Raji (cell line): ENCODE results near the gene KCTD17.

Experiments used
- POLR2A ChIP-seq: IDR thresholded peaks from 2 replicates; pipeline ENCODE4 v1.6.1; 2011; ENCODE audit warnings: low read depth, low read length, control low read depth; ENCODE audit not compliant: insufficient read depth

The KCTD17 gene

DNA sequence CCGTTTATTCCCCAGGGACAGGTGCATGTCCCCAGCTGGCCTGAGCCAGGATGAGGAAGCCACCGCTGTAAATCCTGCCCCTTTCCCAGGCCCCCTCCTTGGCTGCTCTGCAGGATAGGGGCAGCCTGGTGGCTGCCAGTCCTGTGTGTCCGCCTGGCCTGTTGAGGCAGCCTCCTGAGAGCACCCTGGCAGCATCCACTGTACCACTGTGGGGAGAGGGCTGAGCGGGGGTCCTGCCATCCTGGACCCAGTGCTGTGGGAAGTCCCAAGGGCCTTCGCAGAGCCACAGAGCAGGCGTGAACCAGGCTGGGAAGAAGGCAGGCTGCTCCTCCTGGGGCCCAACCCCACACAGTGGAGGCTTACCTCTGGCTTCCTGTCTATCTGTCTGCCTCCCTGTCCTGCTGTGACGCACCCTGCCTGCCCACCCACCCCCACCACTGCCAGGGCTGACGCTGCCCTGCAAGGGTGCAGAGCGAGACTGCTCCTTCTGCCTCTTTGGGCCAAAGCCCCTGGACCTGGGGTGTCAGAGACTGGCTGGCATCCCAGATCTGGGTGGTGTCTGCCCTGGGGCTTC, 8.4 kb downstream of the KCTD17 start:
- TF ChIP-seq POLR2A = no peak

DNA sequence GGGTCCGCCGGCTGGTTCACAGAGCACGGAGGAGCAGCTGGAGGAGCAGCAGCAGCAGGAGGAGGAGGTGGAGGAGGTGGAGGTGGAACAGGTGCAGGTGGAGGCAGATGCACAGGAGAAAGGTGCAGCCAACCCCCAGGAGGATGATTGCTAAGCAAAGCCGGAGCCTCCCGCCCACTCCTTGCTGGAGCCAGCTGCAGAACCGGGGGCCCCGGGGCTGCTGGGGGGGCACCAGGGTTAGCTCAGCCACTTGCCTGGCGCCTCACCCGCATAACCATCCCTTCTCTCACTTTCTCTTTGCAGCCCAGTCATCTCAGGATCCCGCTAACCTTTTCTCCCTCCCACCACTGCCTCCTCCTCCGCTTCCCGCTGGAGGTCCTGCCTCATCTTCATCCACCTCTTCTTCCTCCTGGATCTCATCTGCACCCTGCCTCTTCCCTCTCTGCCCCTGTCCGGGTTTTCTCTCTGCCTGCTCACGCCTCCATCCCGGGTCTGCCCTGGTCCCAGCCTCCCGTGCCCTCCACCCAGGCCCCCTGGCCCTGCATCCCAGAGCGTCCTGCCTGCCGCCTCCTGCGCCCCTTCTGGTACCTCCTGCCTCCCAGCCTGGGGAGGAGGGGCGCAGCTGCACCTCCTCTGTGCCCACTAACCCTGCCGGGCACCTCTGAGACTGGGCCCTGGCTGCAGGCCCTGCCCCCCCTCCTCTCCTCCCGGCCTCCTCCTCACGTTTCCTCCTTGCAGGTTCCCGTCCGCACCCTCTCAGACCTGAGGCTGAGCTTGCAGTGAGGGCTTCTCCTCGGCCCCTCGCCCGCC, 9.5 kb downstream of the KCTD17 start:
- TF ChIP-seq POLR2A = no peak

- TF ChIP-seq POLR2A = no peak
Measured at GRCh38 chr22:37061611-37062375, 10.3 kb downstream of the KCTD17 start.

GRCh38 chr22:37062376-37062675, 10.8 kb downstream of the KCTD17 start:
- no peak for TF ChIP-seq POLR2A

DNA sequence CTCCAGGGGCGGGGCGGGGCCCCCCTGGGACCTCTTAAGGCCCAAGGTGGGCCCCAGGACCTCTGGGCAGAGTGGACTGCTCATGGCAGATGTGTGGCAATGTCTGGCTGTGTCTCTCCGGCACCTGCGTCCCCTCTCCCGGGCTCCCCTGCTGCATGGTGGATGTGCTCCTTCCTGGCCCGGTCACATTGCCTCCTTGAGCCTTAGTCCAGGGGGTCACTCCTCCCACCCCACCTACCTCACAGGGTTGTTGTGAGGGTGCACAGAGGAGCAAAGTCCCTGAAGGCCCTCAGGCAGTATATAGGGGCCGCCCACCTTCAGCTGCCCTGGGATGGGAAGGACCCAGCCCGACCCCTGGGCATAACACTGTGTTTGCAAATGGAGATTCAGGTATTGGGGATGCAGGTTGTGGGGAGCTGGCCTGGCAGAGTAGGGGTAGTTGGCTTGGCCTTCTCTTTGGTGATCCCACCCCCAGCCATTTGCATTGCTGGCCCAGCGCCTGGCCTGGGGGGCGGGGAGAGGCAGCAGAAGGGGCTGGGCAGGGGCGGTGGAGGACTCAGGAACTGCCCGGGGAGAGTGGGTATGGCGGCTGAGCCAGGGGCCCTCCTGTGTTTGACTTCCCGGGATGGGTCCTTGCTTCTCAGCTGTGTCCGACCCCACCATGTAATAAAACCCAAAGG, 11.3 kb downstream of the KCTD17 start:
- TF ChIP-seq POLR2A = no peak

GRCh38 chr22:37063431-37064420, 12.2 kb downstream of the KCTD17 start:
- TF ChIP-seq POLR2A = no peak

GRCh38 chr22:37064553-37064952, 13.0 kb downstream of the KCTD17 start:
- no peak for TF ChIP-seq POLR2A

- TF ChIP-seq POLR2A = no peak
Measured at GRCh38 chr22:37065180-37065579, 13.6 kb downstream of the KCTD17 start.

DNA sequence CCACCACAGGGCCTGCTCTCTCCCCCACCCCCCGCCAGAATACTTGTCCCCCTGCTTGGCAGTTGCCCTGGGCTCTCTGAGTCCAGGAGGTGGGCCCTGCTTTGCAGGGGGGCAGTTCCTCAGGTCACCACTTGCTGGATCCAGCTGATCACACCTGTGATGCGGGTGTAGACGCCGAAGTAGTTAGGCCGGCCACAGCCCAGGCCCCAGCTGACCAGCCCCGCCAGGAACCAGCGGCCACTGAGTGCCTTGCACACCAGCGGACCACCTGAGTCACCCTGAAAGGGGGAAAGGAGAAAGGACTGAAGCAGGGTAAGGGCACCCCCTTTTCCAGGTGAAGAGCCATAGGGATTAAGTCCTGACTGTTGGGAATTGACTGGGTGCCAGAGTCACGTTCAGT, 14.4 kb downstream of the KCTD17 start:
- no peak for TF ChIP-seq POLR2A

DNA sequence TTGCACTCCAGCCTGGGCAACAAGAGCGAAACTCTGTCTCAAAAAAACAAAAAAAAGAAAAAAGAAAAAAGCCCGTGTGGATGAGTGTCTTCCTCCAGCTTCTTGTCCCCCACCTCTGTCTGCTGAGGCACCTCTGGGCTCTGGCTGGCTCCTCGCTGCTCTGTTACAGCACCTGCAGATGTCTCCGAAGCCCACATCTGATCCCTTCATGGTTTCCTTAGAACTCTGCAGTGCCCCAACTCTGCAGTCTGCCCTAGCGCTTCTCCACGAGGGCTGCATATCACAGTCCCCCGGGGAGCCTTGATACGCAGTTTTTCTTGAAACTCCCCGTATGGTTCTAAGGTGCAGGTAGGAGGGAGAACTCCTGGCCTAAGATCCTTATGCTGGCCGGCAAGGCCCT, 15.9 kb downstream of the KCTD17 start:
- no peak for TF ChIP-seq POLR2A

DNA sequence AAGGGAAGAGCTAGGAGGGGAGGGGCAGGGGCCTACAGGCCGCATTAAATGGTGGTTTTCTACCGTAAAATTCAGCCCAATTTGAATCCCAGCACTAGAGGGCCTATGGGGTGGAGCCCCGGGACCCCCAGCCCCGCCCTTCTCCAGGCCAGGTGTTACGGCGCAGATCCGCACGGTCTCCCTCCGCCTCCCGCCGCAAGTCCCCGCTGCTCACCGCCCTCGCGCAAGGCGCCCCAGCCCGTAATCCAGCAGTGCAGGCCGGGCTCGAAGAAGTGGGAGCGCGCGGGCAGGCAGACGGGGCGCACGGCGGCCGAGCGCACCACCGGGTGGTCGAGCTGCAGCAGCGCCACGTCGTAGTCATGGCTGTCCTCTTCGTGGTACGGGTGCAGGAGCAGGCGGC, 17.3 kb downstream of the KCTD17 start:
- TF ChIP-seq POLR2A = no peak

DNA sequence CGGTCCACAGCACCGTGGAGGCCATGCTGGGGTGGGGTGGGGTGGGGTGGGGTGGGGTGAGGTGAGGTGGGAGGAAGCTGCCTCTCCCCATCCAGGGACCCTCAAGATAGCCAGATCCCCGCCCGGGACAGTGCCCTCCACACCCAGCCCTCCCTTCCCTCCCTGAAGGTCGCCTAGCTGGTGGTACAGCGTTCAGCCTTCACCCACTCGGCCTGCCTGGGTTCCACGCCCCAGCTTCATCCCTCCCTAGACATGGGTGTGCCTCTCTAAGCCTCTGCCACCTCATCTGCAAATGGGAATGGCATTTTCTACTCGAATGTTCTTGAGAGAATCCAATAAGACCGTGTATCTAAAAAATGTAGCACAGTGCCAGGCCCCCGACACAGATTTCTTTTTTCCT, 17.8 kb downstream of the KCTD17 start:
- no peak for TF ChIP-seq POLR2A

GRCh38 chr22:37069719-37070118, 18.2 kb downstream of the KCTD17 start:
- TF ChIP-seq POLR2A = no peak

DNA sequence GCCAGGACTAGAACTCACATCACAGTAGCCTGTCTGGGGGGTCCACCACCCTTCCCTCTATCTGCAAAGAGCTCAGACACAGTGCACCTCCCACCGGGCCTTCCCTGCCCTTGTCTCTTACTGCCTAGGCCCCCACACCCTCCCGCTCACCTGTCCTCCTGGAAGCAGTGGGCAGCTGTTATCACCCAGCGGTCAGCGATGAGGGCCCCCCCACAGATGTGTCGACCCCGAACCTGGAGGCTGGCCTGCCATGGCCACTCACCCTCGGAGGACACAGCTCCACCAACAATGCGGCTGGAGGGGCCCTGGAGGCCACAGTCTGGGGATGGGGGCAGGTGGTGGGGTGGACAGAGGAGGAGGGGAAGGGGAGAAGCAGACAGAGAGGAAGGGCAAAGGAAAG, 18.8 kb downstream of the KCTD17 start:
- no peak for TF ChIP-seq POLR2A
